ENCODE data around the gene CHPF2.

GRCh38 chr7:151231080-151231479 lies 1.2 kb upstream of the CHPF2 start:
- TF ChIP-seq CTCF (IDR thresholded peaks at IDR 0.05 in 2 of 3, conservative IDR thresholded peaks at IDR 0.05 in 1 of 3; ENCODE audit: borderline replicate concordance in 1 of 3, insufficient read depth in 1 of 3, low read depth in 2 of 3, low read length in 2 of 3) (no peak), FOSL1 (IDR thresholded peaks at IDR 0.05; ENCODE audit: low read depth) (no peak), YY1 (IDR thresholded peaks at IDR 0.05; ENCODE audit: extremely low read depth, insufficient replicate concordance, low read depth, low read length) (no peak), RAD21 (IDR thresholded peaks at IDR 0.05; ENCODE audit: low read depth) (no peak), POLR2A (IDR thresholded peaks at IDR 0.05; ENCODE audit: borderline replicate concordance, extremely low read depth, insufficient read depth, insufficient read length) (no peak), EZH2 (IDR thresholded peaks at IDR 0.05) (no peak), MAX (IDR thresholded peaks at IDR 0.05) (no peak), POLR2AphosphoS5 (IDR thresholded peaks at IDR 0.05; ENCODE audit: low read depth, low read length) (no peak)

All from HCT116 (cell line).